Measurements from ENCODE around the gene KIF7.

DNA sequence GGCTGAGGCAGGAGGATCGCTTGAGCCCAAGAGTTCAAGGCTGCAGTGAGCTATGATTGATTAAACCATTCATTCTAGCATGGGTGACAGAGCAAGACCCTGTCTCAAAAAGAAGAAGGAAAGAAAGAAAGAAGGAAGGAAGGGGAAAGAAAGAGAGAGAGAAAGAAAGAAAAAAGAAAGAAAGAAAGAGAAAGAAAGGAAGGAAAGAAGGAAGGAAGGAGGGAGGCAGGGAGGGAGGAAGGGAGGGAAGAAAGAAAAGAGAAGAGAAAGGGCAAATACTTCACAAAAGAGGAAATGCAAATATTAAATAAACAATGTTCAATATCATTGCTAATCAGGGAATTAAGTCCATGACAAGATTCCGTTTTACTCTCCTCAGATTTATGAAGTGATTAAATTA, 4.0 kb upstream of the KIF7 start:
- TF ChIP-seq POLR2A (IDR thresholded peaks at IDR 0.05; ENCODE audit: low read length) (no peak), GATA1 (IDR thresholded peaks at IDR 0.05; ENCODE audit: low read depth, low read length) (no peak)

All from erythroblast (primary cell).